ENCODE results near the gene FTO. TPM values are rescaled to one million over a fixed set of nuclear protein-coding genes. Genes with fewer than 3 reads are reported as not detected.

FTO gene
- total RNA-seq, 1 donor from 2014 or later: 106 TPM

DNA sequence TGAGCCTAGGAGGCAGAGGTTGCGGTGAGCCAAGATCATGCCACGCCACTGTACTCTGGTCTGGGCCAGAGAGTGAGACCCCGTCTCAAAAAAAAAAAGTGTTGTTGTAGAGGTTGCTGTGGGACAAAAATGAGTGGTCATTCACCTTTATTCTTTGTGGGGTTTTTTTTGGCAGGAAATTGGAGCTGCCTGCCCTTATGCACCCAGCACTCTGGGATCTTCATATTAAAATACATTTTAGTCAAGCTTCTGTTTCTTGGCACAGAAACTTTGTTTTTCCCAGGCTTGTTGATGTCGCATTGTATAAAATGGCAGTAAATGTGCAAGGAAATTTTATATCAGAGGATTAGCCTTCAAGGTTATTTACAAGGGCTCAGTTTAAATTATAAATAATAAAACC, 174.3 kb downstream of the FTO start:
- no peaks in the 10 kb centered on the region for H3K36me3 Mint-ChIP-seq (ENCODE audit: unreplicated experiment)
- TF ChIP-seq CTCF (IDR thresholded peaks at IDR 0.05; ENCODE audit: partially characterized antibody, unreplicated experiment): no peak
- H3K4me3 Mint-ChIP-seq (ENCODE audit: unreplicated experiment): no peak overlapping the region
- no peaks in the 10 kb centered on the region for H3K4me1 Mint-ChIP-seq (ENCODE audit: low read depth, unreplicated experiment)
- H3K9me3 Mint-ChIP-seq (ENCODE audit: unreplicated experiment): no peaks in the 10 kb centered on the region
- DNase-seq: no peak
- H3K27me3 Mint-ChIP-seq (ENCODE audit: unreplicated experiment): no peaks in the 10 kb centered on the region
- no peak overlapping the region for H3K27ac Mint-ChIP-seq (ENCODE audit: unreplicated experiment)

GRCh38 chr16:53881371-53881770, 177.4 kb downstream of the FTO start:
- no peaks in the 10 kb centered on the region for H3K4me1 Mint-ChIP-seq (ENCODE audit: low read depth, unreplicated experiment)
- H3K36me3 Mint-ChIP-seq (ENCODE audit: unreplicated experiment): no peaks in the 10 kb centered on the region
- no peaks in the 10 kb centered on the region for H3K9me3 Mint-ChIP-seq (ENCODE audit: unreplicated experiment)
- no peak overlapping the region for H3K4me3 Mint-ChIP-seq (ENCODE audit: unreplicated experiment)
- no peak for DNase-seq
- TF ChIP-seq CTCF (IDR thresholded peaks at IDR 0.05; ENCODE audit: partially characterized antibody, unreplicated experiment): no peak
- H3K27me3 Mint-ChIP-seq (ENCODE audit: unreplicated experiment): no peaks in the 10 kb centered on the region
- H3K27ac Mint-ChIP-seq (ENCODE audit: unreplicated experiment): no peak overlapping the region

DNA sequence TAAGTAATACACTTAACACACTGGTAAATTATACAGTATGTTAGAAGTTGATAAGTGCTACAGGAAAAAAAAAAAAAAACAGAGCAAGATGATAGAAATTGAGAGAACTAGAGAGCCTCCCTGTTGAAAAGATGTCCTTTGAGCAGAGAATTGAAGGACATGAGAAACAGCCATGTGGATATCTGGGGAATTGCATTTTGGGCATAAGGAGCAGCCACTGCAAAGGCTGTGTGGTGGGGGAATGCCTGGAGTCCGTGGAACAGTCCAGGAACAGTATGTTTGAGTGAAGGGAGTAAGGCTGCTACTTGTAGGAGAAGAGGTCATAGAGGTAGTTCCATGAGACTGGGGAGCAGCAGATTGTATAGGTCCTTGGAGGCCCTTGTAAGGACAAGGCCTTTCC, 178.4 kb downstream of the FTO start:
- H3K36me3 Mint-ChIP-seq (ENCODE audit: unreplicated experiment): no peaks in the 10 kb centered on the region
- no peaks in the 10 kb centered on the region for H3K4me1 Mint-ChIP-seq (ENCODE audit: low read depth, unreplicated experiment)
- peak; percentile 24 for TF ChIP-seq CTCF (IDR thresholded peaks at IDR 0.05; ENCODE audit: partially characterized antibody, unreplicated experiment)
- no peak for DNase-seq
- no peaks in the 10 kb centered on the region for H3K9me3 Mint-ChIP-seq (ENCODE audit: unreplicated experiment)
- H3K27ac Mint-ChIP-seq (ENCODE audit: unreplicated experiment): no peak overlapping the region
- H3K27me3 Mint-ChIP-seq (ENCODE audit: unreplicated experiment): no peaks in the 10 kb centered on the region
- no peak overlapping the region for H3K4me3 Mint-ChIP-seq (ENCODE audit: unreplicated experiment)

- Mint-ChIP-seq H3K4me1 (ENCODE audit: low read depth, unreplicated experiment) (no peaks in the 10 kb centered on the region), H3K27ac (ENCODE audit: unreplicated experiment) (no peak overlapping the region), H3K36me3 (ENCODE audit: unreplicated experiment) (no peaks in the 10 kb centered on the region), H3K27me3 (ENCODE audit: unreplicated experiment) (no peaks in the 10 kb centered on the region), H3K4me3 (ENCODE audit: unreplicated experiment) (no peak overlapping the region), H3K9me3 (ENCODE audit: unreplicated experiment) (no peaks in the 10 kb centered on the region)
- no peak for TF ChIP-seq CTCF (IDR thresholded peaks at IDR 0.05; ENCODE audit: partially characterized antibody, unreplicated experiment)
- no peak for DNase-seq
These were observed 180.8 kb downstream of the FTO start for GRCh38 chr16:53884748-53885147.

DNA sequence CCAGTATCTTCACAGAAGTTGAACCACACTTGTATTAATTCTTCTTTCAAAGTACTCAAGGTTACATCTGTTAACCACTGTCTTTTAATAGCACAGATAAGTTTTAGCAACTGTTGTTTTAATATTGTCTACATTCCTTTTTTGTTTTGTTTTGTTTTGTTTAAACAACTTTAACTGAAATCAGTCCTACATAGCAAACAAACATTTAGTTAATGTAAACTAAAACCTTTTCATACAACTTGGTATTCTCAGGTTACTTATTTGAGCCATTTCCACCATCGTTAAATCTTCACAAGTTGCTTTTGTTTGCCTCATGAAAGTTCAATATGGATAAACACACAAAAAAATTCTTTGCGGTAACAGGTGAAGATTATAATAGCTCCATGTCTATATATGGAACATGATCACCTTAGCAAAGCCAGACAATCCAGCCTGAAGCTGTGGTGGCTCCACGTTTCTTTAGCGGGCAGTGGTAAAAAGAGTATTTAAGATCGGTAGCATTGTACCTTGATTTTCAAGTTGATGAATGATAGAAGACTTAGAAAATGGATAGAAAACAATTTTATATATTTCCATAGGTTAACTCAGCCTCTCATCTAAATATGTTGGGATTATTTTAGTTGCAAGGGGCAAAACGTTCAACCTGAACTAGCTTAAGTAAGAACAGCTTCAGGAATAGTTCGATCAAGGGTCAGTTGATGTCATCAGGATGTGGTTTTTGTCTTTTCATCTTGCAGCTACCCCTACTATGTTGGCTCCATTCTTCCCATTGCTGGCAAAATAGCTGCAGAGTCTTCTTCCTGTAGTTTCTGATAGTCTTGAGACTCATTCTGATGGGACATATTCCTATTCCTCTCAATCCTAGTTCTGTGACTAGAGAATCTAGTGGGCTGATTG, 182.8 kb downstream of the FTO start:
- no peaks in the 10 kb centered on the region for H3K9me3 Mint-ChIP-seq (ENCODE audit: unreplicated experiment)
- H3K36me3 Mint-ChIP-seq (ENCODE audit: unreplicated experiment): no peaks in the 10 kb centered on the region
- no peaks in the 10 kb centered on the region for H3K27me3 Mint-ChIP-seq (ENCODE audit: unreplicated experiment)
- no peak for DNase-seq
- H3K4me3 Mint-ChIP-seq (ENCODE audit: unreplicated experiment): no peak overlapping the region
- H3K27ac Mint-ChIP-seq (ENCODE audit: unreplicated experiment): no peak overlapping the region
- no peak for TF ChIP-seq CTCF (IDR thresholded peaks at IDR 0.05; ENCODE audit: partially characterized antibody, unreplicated experiment)
- no peaks in the 10 kb centered on the region for H3K4me1 Mint-ChIP-seq (ENCODE audit: low read depth, unreplicated experiment)
